ENCODE measurements around the gene OOSP2. TPM values are rescaled to one million over a fixed set of nuclear protein-coding genes. Genes with fewer than 3 reads are reported as not detected.

Gene OOSP2
- total RNA-seq, 1 experiment from 2014 or later, result not detected

- TF ChIP-seq REST (IDR thresholded peaks at IDR 0.05; ENCODE audit: insufficient read depth in 1 of 2, low read depth in 2 of 2, low read length in 1 of 2), result no peak
- no peak for TF ChIP-seq SIN3A (IDR thresholded peaks at IDR 0.05; ENCODE audit: borderline replicate concordance, insufficient read depth, low read depth, low read length)
- TF ChIP-seq POLR2AphosphoS5 (IDR thresholded peaks at IDR 0.05; ENCODE audit: low read depth, low read length), result no peak
- no peak for TF ChIP-seq CTCF (IDR thresholded peaks at IDR 0.05)
- no peak for TF ChIP-seq TCF7L2 (IDR thresholded peaks at IDR 0.05; ENCODE audit: low read depth, low read length)
- CTCF ChIA-PET, result no interaction called here
- no TSS peak for BruUV-seq (replicated peaks)
- intact Hi-C loops (cut with micrococcal nuclease; ENCODE audit: unreplicated experiment), result no loop called here
- no peaks in the 10 kb centered on the region for H3K4me1 ChIP-seq (ENCODE audit: control insufficient read depth, insufficient read depth, low read length)
- H3K9me3 ChIP-seq (ENCODE audit: control insufficient read depth, insufficient read depth, low read depth, low read length), result no peaks in the 10 kb centered on the region
- H3K27ac ChIP-seq (ENCODE audit: low read length), result no peak overlapping the region
- no peaks in the 10 kb centered on the region for H3K36me3 ChIP-seq (ENCODE audit: control insufficient read depth, insufficient read depth, low read length)
- no peak overlapping the region for H3K4me3 ChIP-seq (ENCODE audit: low read depth in 2 of 2, low read length in 2 of 2)
- DNase-seq (ENCODE audit: low read depth, low spot score), result no peak
- no peaks in the 10 kb centered on the region for H3K27me3 ChIP-seq (ENCODE audit: control insufficient read depth, insufficient read depth, low read length)
- in situ Hi-C loops (cut with HindIII; ENCODE audit: low pct_unique_long_range_greater_than_20kb, low sequenced_read_pairs), result no loop called here
- ATAC-seq, result no peak
- POLR2A ChIA-PET, result no interaction called here
Observed at GRCh38 chr11:60005360-60005759, 34.8 kb upstream of the OOSP2 start.

GRCh38 chr11:60016881-60017280, 23.3 kb upstream of the OOSP2 start, which contains the start of gene OOSP4B:
OOSP4B (plus strand) TSS chr11:60017181.
- TF ChIP-seq TCF7L2 (IDR thresholded peaks at IDR 0.05; ENCODE audit: low read depth, low read length) (no peak), POLR2AphosphoS5 (IDR thresholded peaks at IDR 0.05; ENCODE audit: low read depth, low read length) (no peak), REST (IDR thresholded peaks at IDR 0.05; ENCODE audit: insufficient read depth in 1 of 2, low read depth in 2 of 2, low read length in 1 of 2) (no peak), SIN3A (IDR thresholded peaks at IDR 0.05; ENCODE audit: borderline replicate concordance, insufficient read depth, low read depth, low read length) (no peak), CTCF (IDR thresholded peaks at IDR 0.05) (no peak)
- POLR2A ChIA-PET, result no interaction called here
- Histone ChIP-seq H3K27ac (ENCODE audit: low read length) (no peak within 1 kb of the TSS), H3K36me3 (ENCODE audit: control insufficient read depth, insufficient read depth, low read length) (no peaks in the 10 kb centered on the region), H3K9me3 (ENCODE audit: control insufficient read depth, insufficient read depth, low read depth, low read length) (no peaks in the 10 kb centered on the region), H3K27me3 (ENCODE audit: control insufficient read depth, insufficient read depth, low read length) (no peaks in the 10 kb centered on the region), H3K4me1 (ENCODE audit: control insufficient read depth, insufficient read depth, low read length) (no peaks in the 10 kb centered on the region), H3K4me3 (ENCODE audit: low read depth in 2 of 2, low read length in 2 of 2) (no peak within 1 kb of the TSS)
- DNase-seq (ENCODE audit: low read depth, low spot score) (no peak), ATAC-seq (no peak)
- intact Hi-C loops (cut with micrococcal nuclease; ENCODE audit: unreplicated experiment), result no loop called here
- no TSS peak for BruUV-seq (replicated peaks)
- CTCF ChIA-PET, result no interaction called here
- in situ Hi-C loops (cut with HindIII; ENCODE audit: low pct_unique_long_range_greater_than_20kb, low sequenced_read_pairs), result no loop called here

All from Panc1 (cell line).